Stimulated activated CD4-positive, alpha-beta T cell treated with anti-CD3 and anti-CD28 coated beads, TNF-alpha, amount 100 ng/mL, for 48 hours (primary cell): Measurements from ENCODE around the gene BIN2.
"Not testable (repeated sequence)": the region's sequence is repeated elsewhere in the genome, so short reads cannot be mapped to it uniquely, and the experiment has no call there.

Experiments
- DNase-seq, 3 donors: peaks; one replicate each; pipeline ENCODE4 v3.0.0-alpha.2; 2020; ENCODE audit warnings: low read depth in 3 of 3

Gene BIN2

DNA sequence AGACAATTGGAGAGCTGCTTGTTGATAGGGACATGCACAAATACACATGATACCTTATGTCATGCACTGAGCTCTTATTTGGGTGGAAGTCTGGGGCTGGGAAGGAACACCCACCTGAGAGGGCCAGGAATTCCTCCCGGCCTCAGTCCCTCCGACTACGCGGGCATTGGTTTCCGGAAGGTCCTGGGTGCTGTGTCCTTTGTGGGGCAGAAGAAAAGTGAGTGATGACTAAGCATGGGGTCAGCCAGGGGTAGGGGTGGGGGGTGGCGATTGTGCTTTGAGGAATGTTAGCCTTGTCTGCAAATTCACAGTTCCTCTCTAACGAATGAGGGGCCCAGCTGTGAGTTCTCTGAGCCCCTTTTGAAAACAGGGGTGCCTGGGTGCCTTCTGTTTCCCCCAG, 21.7 kb upstream of the BIN2 start:
- no peak for DNase-seq

GRCh38 chr12:51343201-51343600, 19.2 kb upstream of the BIN2 start:
- no peak for DNase-seq

DNA sequence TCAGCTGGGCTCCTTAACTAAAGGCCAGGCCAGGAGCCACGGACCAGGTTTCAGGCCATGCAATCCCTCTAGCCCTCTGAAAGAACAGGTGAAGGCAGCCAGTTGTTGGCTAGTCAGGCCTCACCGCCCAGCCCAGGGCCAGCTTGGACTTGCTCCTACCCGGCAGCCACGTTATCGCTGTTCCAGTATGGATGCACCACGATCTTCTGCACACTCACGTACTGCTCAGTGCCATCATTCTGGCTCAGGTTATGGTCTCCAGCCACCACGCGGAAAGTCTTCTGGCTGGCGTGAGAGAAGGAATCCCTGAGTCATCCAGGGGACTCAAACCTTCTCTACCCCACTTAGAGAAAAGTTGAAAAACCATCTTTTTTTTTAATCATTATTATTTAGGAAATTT, 18.4 kb upstream of the BIN2 start:
- no peak for DNase-seq

DNA sequence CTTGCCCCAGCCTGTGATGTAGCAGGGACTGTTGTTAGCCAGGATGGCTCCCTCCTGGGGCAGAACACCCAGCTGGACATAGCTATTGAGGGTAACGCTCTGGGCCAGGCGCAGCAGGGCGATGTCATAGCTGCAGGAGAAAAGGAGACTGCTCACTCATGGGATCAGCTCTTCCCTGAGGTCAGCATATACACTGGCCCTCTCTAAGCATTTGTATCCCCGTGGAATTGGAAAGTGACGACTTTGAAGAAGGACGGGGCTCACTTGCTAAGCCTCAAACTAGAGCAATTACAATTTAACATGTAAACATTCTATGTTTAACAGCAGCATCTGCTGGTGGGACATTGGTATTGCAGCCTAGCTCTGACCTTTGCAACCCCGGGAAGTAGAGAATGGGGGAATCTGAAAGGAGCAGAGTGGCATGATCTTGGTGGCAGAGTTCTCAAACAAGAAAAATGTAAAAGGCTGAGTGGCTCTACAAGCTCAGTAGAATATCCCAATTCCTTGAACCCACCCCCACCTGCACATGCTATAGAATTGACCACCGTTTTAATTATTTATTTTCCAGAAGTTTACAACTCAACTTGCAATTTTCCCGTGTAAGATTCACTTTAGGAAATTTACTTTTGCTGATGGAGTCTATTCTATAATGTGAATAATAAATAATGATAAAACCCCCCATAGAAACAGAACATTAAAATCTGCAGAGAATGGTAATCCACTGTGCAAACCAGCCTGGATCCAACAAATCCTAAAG, 17.5 kb upstream of the BIN2 start:
- DNase-seq, result peak; percentile 40 to 58 (median 41)

- DNase-seq, result no peak
Observed at GRCh38 chr12:51339750-51340149, 15.8 kb upstream of the BIN2 start.

DNA sequence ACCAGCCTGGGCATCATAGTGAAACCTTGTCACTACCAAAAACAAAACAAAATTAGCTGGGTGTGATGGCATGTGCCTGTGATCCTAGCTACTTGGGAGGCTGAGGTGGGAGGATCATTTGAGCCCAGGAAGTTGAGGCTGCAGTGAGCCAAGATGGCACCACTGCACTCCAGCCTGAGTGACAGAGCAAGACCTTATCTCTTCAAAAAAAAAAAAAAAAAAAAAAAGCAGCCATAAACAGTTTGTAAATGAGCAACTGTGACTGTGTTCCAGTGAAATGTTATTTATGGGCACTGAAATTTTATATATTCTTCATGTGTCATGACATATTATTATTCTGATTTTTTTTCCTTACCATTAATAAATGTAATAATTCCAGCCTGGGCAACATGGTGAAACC, 13.4 kb upstream of the BIN2 start:
- DNase-seq, result not testable (repeated sequence)

DNA sequence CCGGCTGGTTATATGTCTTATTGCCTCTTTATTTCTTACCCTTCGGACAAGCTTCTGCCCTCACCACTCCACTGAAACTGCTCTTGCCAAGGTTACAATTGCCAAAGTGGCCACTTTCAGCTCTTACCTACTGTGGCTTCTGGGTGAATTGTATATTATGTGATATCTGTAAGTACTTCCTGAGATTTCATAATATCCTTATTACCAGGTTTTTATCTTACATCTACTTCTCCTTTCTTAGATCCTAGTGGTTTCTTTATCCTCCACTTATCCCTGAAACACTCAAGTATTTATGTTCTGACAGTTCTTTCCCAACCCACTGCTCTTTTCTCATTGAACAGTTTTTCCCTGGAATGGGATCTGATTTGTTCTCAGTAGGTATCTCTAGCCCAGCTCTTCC, 12.0 kb upstream of the BIN2 start:
- DNase-seq, result no peak

DNA sequence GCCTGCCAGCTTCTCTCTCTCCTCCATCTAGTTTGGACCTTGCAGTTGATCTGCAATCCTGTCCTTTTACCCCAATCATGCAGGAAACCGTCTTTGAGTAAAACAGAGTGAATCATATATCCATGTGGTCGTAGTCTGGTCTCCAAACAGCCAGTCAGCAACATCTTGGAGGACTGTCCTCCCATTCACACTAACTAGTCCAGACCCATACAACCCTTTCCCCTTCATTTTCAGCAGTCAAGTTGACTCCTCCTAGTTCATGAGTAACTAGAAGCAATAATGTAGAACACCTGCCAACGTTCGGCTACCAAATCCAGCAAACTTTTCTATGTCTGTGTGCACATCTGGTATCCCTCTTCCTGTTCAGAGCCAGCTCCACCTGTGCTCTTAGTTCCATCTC, 10.8 kb upstream of the BIN2 start:
- DNase-seq, result no peak

- DNase-seq, result no peak
Observed at GRCh38 chr12:51333536-51333935, 9.6 kb upstream of the BIN2 start.

- DNase-seq, result no peak
Observed at GRCh38 chr12:51330186-51330585, 6.2 kb upstream of the BIN2 start.

DNA sequence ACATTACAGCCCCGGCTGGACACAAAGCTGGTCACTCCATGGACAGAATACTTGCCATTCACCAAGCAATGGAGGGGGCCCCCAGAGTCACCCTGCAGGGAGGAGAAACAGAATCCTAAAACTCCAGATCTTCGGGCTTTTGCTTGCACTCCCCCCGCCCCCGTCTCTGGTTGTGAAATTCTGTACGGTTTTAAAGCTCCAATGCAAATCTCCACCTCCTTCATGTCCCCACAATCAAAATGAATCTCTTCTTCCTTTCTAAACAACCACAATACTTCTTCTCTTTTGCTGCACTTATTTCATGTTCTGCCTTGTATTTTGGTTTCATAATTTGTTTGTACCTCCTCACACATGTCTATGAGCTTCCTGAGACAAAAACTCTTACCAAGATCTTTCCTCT, 5.8 kb upstream of the BIN2 start:
- no peak for DNase-seq

DNA sequence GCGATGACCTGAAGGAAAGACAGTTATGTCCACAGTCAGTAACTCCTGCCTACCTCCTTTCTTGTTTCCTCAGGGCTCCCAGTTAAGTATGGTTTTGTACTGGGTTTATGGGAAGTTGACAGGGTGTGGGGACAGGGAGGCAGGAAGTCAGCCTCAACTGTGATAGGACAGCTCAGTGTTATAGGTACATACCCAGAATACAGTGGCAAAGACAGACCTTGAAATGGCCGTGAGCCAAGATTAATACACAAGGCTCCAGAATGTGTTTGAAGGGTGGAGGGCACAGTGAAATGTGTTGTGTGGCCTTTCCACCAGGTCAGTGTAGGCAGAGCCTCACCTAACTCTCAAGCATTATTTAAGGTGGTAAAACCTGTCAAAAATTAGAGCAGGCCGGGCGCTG, 4.6 kb upstream of the BIN2 start:
- no peak for DNase-seq

- no peak for DNase-seq
Observed at GRCh38 chr12:51326698-51327439, 2.9 kb upstream of the BIN2 start.

DNA sequence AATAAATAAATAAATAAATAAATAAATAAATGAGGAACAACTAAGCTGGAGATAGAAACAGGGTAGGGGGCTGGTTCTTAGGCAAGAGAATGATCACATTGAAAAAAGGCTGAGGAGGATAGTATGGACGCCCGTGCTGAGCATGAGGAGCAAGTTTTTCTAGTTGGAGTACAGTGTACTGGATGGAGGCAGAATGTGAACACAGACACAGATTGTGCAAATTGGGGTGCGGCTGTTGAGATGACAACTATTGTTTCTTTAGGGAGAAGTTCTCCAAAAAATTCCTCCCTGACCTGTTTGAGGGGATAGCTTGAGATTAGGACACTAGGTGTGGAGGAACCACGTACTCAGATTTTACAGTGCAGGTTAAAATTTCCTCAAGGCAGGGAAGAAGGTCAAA, 979 bp upstream of the BIN2 start:
- DNase-seq, result no peak

- peak in 2 of 3 donors; percentile 16 to 30 for DNase-seq
Observed at GRCh38 chr12:51323317-51323960, 535 bp downstream of the BIN2 start.

DNA sequence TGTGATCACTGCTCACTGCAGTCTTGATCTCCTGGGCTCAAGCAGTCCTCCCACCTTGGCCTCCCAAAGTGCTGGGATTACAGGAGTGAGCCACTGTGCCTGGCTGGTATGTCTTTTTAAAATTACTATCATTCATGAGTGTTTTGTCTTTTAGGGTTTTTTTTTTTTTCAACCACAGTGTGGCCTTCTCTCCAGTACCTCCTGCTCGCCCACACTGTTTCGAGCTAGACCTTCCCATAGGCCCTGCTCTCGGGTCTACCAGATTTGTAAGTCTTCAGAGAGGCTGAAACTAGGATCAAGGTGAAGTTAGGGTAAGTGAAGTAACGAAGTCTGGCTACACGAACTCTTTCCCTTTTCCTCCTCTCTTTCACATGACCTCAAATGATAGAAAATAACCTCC, 1.5 kb downstream of the BIN2 start:
- peak in 2 of 3 donors; percentile 43 to 46 for DNase-seq

- no peak for DNase-seq
Observed at GRCh38 chr12:51321882-51322281, 2.1 kb downstream of the BIN2 start.

DNA sequence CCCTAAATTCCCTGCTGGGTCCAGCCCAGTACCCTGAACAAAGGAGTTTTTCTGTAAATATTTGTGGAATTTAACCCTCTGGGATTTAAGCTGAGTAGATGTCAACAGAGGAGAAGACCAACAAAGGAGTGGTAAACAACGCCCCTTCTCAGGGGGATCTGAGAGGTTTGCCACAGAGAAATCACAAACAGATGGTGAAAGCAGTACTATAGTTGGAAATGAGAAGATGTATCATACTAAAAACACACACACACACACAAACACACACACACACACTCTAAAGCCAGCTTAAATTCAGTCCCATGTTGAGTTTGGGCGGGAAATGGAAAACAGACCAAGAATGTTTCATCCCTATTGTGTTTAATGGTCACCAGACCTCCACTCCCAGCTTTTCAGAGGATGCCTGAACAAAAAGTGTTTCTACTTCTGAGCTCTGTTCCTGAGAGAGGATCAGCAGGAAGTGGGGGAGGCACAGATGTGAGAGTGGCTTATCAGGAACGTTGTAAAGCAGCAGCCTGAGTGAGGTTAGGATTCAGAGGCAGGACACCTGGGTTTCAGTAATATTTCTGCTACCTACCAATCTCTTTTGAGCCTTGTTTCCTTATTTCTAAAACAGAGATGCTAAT, 3.2 kb downstream of the BIN2 start:
- no peak for DNase-seq

GRCh38 chr12:51320311-51320694, 3.7 kb downstream of the BIN2 start:
- no peak for DNase-seq

- no peak for DNase-seq
Observed at GRCh38 chr12:51318846-51319599, 5.0 kb downstream of the BIN2 start.

DNA sequence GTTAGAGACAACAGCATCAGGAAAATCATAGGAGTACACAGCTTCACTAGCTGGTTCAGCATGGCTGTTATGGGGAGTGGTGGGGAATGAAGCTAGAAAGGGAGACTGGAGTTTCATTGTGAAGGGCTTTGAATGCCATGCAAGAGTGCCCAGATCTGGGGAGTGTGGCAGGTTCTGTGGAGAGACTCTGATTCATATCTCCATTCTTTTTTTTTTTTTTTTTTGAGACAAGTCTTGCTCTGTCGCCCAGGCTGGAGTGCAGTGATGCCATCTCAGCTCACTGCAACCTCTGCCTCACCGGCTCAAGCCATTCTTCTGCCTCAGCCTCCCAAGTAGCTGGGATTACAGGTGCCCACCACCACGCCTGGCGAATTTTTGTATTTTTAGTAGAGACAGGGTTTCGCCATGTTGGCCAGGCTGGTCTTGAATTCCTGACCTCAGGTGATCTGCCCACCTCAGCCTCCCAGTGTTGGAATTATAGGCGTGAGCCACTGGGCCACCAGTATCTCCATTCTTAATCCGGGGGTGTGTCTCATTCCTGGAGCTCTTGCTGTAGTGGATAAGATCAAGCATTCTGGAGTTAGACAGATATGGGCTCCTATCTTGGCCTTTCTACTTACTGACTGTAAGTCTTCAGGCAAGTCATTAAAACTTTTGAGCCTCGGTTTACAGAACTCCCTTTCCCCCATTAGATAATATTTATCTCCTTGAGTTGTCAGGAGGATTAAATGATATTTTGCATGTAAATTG, 5.7 kb downstream of the BIN2 start:
- DNase-seq, result not testable (repeated sequence)
